ENCODE results near the gene NUAK2.

DNA sequence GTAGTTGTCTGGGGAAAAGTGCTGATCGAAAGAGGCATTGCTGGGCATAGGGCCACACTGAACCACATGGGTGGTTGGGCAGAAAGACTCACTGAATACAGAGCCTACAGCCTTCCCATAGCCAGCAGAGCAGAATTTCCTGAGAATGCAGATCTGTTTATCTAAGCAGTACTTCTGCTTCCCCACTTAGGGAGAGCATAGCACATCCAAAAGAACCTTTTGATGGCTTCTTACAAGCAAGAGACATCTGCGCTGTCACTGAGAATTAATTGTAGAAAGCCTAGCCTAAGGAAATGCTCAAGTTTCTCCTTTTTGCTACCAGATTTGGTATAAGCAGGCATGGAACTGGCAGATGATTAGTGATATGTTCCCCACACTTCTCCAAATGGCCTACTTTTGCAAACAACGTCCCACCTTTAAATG, 48.2 kb upstream of the NUAK2 start:
- TF ChIP-seq, protein P1, sequence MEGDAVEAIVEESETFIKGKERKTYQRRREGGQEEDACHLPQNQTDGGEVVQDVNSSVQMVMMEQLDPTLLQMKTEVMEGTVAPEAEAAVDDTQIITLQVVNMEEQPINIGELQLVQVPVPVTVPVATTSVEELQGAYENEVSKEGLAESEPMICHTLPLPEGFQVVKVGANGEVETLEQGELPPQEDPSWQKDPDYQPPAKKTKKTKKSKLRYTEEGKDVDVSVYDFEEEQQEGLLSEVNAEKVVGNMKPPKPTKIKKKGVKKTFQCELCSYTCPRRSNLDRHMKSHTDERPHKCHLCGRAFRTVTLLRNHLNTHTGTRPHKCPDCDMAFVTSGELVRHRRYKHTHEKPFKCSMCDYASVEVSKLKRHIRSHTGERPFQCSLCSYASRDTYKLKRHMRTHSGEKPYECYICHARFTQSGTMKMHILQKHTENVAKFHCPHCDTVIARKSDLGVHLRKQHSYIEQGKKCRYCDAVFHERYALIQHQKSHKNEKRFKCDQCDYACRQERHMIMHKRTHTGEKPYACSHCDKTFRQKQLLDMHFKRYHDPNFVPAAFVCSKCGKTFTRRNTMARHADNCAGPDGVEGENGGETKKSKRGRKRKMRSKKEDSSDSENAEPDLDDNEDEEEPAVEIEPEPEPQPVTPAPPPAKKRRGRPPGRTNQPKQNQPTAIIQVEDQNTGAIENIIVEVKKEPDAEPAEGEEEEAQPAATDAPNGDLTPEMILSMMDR (IDR thresholded peaks at IDR 0.05), result no peak
- no peak for TF ChIP-seq POLR2A (IDR thresholded peaks at IDR 0.05)
- no peak for TF ChIP-seq POLR2AphosphoS5 (IDR thresholded peaks at IDR 0.05)

Measured in suprapubic skin (tissue), 4 donors.